ENCODE results near the gene INO80.
"Not testable (repeated sequence)": the region's sequence is repeated elsewhere in the genome, so short reads cannot be mapped to it uniquely, and the experiment has no call there.

Gene INO80

GRCh38 chr15:41115161-41115651 is 874 bp downstream of the INO80 start:
- no peak for DNase-seq

DNA sequence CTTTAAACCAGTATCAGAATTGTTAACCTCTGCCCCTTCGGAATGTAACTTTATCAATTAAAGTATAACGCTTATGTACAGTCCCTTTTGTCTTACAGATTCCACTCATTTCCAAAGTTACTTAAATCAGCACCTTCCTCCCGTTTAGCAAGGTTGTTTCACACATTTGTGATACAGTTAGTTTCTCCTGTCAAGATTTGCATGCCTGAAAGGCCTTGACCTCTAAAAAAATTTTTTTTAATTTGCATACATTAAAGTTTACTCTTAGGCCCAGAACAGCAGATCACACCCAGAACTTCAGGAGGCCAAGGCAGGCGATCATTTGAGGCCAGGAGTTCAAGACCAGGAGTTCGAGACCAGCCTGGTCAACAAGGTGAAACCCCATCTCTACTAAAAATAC is 9.1 kb downstream of the INO80 start:
- DNase-seq, result no peak

DNA sequence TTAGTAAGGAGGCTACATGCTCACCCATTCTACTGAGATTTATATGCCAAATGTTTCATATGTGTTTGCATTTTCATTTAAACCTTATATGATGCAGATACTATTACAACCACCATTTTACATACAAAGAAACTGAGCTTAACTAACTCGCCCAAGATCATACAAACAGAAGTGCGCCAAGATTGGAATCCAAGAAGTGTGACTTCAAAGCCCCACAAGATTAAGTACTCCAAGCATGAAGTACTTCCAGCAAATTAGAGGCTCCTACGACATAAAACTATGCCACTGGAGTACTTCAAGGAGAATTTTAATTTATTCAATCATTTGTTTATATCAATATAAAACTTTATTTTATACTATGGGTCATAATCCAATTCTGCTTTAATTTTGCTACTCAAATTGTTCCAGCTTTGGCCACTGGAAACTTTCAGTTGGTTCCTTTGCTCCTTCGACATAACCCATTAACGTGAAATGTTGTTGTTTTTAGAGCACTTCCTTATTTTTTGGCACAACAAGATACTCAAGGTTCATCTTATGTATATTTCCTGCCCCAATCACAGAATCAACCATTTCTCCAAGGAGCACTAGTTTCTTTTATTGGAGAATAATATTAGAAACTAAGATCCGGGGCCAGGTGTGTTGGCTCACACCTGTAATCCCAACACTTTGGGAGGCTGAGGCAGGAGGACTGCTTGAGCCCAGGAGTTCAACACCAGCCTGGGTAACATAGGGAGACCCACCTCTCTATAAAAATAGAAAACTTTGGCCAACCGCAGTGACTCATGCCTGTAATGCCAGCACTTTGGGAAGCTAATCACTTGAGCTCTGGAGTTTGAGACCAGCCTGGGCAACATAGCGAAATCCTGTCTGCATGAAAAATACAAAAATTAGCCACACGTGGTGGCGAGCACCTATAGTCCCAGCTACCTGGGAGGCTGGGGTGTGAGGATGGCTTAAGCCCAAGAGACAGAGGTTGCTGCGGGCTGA is 10.4 kb downstream of the INO80 start:
- no peak for DNase-seq

- no peak for DNase-seq
These were observed 11.8 kb downstream of the INO80 start for GRCh38 chr15:41104234-41104633.

DNA sequence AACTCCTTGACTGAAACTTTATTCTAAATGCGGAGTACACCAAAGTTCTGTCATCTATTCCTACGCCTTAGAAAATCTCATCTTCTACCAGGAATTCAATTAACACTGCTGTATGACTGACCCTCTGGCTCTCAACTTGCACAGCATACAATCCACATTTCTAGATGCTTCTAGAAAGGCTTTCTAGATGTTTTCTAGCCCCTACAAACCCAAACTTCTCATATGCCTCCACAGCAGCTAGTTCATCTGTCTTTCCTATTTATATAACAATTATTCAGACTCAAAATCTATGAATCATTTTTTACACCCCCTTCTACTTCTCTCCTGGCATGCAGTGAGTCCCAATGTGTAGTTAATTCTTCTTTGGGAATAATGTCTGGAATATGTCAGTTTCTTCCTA is 13.2 kb downstream of the INO80 start:
- no peak for DNase-seq

DNA sequence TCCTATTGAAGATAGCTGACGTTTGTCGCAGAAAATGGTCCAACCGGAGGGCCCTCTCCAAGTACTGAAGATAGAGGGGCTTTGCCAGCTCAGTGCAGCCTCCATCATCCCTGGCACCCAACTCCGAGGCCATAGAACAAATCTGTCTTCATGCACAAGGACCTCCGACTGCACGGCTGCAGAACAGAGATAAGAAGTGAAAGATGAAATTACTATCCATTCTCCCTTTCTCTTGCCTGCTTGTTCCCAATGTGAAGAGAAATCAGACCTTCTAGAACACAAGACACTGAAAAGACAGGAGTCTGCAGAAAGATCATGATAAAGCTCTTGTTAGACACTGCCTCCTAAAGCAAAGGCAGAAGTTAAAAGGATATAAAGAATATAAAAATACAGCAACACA is 19.9 kb downstream of the INO80 start:
- DNase-seq, result no peak

DNA sequence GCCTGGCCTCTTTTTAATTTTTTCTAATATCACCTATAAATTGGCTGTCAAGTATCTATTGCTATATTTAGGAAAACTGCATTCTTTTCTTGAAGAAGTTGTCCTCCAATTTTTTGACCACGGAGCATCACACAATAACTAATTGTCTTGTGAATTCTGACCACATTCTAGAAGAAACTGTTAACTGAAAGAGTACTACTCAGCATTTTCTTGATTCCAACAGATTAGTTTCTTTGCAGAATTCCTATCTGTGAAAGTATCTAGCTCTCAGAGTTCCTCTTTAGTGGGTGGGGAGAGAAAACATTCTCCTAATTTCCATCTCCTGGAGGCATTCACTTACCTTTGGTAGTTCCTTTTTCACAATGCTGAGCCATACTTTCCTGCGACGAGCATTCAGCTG is 31.1 kb downstream of the INO80 start:
- DNase-seq, result no peak

GRCh38 chr15:41080144-41080543 is 35.9 kb downstream of the INO80 start:
- no peak for DNase-seq

DNA sequence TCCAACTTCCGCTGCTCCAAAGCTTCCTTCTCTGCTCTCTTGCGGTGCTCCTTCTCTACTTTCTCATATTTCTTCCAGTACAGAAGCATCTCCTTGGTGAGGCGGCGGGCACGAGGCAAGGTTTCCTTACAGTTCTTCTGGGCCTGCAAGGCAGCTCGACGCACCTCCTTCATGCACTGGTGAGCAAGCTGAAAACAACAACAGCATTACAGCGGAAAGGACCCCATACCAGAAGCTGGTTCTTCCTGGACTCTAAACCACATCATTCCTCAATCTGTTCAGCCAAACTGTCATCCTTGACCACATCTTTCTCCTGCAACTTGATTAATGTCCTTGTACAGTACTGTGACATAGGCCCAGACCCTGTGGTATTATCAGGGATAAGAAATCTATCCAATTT is 36.4 kb downstream of the INO80 start:
- DNase-seq, result no peak

DNA sequence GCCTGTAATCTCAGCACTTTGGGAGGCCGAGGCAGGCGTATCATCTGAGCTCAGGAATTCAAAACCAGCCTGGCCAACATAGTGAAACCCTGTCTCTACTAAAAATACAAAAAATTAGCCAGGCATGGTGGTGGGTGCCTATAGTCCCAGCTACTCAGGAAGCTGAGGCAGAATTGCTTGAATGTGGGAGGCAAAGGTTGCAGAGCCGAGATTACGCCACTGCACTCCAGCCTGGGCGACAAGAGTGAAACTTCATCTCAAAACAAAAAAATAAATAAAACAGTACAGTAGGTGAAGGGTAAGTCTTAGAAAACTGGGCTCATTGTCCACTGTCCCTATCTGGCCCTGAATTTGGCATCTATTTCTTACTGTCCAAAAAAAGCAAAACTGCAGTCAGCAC is 37.2 kb downstream of the INO80 start:
- DNase-seq, result not testable (repeated sequence)

DNA sequence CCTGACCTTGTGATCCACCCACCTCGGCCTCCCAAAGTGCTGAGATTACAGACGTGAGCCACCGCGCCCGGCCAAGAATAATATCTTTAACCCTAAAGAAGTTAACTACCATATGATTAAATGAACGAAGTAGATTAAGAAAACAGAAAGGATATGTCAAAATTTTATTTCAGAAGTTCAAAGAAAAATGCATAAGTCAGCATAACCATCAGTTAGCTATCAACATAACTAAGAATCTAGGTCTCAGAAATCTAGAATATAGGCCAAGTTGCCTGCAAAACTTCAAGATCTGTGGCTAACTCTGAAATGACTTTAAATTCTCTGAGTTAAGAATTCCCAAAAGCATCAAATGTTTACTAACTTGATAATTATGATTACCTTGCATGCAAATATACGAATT is 38.0 kb downstream of the INO80 start:
- no peak for DNase-seq

GRCh38 chr15:41073028-41073427 is 43.1 kb downstream of the INO80 start:
- DNase-seq, result no peak

DNA sequence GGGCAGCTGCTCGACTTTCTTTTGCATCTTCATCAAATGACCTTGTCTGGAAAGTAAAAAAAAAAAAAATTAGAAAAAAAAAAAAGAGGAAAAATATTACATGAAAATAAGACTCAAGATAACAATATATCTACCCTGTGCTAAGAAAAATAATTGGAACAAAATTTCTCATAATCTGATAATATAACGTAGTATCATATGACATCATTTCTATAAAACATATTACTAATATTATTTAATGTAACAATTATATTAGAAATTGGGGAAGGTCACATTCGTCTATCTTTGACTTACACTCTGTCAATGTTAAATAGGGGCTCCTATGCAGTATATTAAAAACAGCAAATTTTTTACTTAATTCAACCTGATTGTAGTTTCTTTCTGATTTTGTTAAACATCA is 44.1 kb downstream of the INO80 start:
- no peak for DNase-seq

- no peak for DNase-seq
These were observed 49.6 kb downstream of the INO80 start for GRCh38 chr15:41066516-41066915.

DNA sequence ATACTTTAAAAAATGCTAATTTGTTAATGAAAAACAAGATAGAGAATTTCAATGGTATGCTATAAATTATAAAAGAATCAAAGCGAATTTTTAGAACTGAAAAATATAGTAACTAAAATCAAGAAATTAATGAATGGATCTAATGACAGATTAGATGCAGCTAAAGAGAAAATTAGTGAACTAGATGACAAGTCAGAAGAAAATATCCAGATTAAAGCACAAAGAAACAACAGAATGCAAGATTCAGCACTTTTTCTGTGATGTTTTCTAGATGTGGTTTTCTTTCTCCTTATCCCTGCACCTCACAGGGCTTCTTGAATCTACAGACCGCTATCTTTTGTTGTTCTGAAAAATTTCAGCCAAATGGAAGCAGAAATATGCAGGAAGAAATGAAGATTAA is 54.4 kb downstream of the INO80 start:
- no peak for DNase-seq

GRCh38 chr15:41060505-41060904 is 55.6 kb downstream of the INO80 start:
- no peak for DNase-seq

DNA sequence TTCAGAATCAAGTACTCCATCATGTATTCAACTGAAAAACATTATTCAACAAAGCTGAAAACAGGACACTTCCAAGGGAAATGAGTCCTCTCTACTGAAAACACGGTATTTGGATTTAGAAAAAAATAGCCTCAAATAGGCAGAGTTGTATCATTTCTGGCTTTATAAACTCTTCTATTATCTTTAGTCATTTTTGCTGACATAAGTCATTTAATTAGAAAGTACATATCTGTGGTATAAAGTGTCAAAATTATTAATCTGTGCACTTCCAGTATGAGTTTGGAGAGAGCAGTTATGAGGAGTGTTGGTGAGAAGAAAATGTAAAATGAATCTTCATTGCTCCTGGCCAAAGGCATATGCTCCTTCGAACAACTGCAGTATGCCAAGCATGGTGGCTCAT is 59.3 kb downstream of the INO80 start:
- no peak for DNase-seq

- no peak for DNase-seq
These were observed 60.4 kb downstream of the INO80 start for GRCh38 chr15:41055706-41056105.

- DNase-seq, result no peak
These were observed 64.9 kb downstream of the INO80 start for GRCh38 chr15:41051139-41051538.

DNA sequence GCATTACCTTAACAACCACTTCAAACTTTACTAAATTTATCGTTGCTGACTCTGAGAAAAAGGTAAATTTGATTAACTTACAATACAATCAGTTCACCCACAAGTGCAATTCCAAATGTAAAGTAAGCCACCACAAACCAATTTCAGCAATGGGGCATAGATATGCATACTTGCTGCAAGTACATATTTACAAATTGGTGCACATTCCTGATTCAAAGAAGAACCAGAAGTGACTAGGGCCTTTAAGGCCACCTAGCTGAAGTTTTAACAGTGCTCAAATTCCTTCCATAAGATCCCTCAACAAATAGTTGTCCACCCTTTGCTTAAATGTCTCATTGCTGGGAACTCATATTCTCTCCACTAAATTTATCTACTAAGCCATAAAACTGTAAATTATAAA is 67.2 kb downstream of the INO80 start:
- no peak for DNase-seq

DNA sequence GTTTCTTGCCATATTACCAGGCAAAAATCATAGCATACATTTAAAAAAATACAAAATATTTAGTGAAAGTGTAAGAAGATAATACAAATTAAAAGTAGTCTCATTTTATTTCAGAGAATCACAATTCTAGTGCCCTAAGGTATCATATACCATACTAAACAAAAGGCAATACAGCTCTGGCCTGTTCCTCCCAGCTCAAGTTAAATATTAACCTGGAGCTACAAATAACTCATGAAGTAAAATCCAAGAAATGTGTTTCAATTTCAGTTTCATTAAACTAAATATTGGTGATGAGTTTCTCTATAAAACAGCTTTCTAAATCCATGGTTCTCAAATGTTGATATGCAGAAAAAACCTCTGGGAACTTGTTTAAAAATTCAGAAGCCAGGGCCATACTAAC is 67.7 kb downstream of the INO80 start:
- no peak for DNase-seq

DNA sequence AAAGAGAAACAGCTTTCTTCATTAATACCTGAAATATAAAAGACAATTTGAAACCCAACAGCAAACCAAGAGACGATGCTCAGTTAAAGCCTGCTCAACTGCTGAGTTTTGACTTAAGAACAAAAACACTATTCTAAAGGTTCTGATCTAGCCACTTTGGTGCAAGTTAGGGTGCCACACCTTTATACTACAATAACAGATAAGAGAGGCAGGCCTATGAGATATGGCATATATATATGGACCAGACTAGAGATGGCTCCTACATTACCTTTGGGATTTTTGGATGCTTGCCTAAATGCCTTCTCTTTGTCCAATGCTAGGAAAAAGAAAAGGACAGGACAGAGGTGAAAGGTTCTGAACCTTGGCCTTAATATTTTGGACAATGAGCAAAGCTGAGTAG is 68.6 kb downstream of the INO80 start:
- DNase-seq, result no peak

DNA sequence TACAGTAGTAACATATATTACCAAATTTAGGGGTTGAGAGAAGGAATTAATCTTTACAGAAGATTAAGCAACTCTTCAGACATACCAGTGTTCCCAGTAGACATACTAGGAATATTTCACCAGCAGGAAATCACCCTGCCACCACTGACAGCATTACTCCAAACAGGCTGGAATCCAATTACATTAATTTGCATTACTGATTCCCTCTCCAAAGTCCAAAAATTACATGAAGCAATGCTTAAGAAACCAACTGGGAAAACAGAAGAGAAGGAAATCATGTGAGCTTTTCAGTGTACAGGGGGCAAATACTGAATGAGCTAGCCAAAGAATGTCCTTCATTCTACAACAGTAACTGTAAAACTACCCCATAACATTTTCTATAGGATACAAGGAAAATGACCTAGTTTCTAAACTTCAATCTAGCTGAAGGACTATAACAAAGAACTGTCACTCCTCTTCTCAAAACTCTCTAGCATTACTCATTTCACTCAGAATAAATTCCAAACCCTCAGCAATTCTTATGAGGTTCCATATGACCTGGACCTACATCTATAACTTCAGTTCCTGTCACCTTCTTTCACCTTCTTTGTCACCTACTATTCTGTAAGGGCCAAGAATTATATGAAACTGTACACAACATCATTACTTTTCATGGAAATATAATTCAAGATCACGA is 72.7 kb downstream of the INO80 start:
- DNase-seq, result no peak

DNA sequence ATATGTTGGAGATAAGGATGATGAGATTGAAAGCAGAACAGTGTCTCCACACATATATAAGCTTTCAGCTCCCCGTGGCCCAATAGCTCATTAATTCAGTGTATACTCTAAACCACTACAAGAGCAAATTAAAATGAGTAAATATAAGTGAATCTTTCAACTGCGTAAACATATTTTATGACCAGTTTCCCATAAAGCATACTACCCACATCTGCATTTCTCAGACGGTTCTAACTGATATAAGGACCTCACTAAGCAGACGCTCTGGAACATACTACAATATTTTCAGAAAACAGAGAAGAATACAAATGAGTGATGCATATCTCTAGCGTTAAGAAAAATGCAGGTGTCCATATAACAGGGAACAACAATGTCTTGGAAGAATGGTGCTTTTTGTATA is 73.2 kb downstream of the INO80 start:
- no peak for DNase-seq

Measured in activated naive CD4-positive, alpha-beta T cell treated with anti-CD3 and anti-CD28 coated beads, Interleukin-2, amount 50 U/mL, for 16 hours (primary cell).